HEK293 (cell line): ENCODE results near the gene TIAL1.

ENCODE experiments used
- IKZF3 ChIP-seq: fragments of 450-650 bp; IDR thresholded peaks from 2 replicates; pipeline ENCODE4 v1.5.0; 2018; ENCODE audit warnings: missing biosample characterization, mild to moderate bottlenecking, missing genetic modification characterization, moderate library complexity
- SALL2 ChIP-seq: fragments of 450-650 bp; formaldehyde crosslinking; IDR thresholded peaks from 2 replicates; pipeline ENCODE4 v1.5.0; 2017; ENCODE audit warnings: missing biosample characterization, mild to moderate bottlenecking, missing genetic modification characterization, borderline replicate concordance
- SCRT2 ChIP-seq: fragments of 450-650 bp; formaldehyde crosslinking; IDR thresholded peaks from 2 replicates; pipeline ENCODE4 v1.5.1; 2016; ENCODE audit warnings: missing biosample characterization, missing genetic modification characterization
- SP7 ChIP-seq: fragments of 450-650 bp; formaldehyde crosslinking; IDR thresholded peaks from 2 replicates; pipeline ENCODE4 v1.5.1; 2016; ENCODE audit warnings: missing biosample characterization, missing genetic modification characterization
- ZBTB1 ChIP-seq: fragments of 450-650 bp; formaldehyde crosslinking; IDR thresholded peaks from 2 replicates; pipeline ENCODE4 v1.5.1; 2016; ENCODE audit warnings: missing biosample characterization, missing genetic modification characterization
- ZEB2 ChIP-seq: fragments of 450-650 bp; formaldehyde crosslinking; IDR thresholded peaks from 2 replicates; pipeline ENCODE4 v1.5.1; 2016; ENCODE audit warnings: missing biosample characterization, missing genetic modification characterization
- ZFHX2 ChIP-seq: fragments of 450-650 bp; formaldehyde crosslinking; conservative IDR thresholded peaks from 2 replicates; pipeline ENCODE4 v1.5.1; 2016; ENCODE audit warnings: missing biosample characterization, missing genetic modification characterization
- ZFP3 ChIP-seq: fragments of 450-650 bp; formaldehyde crosslinking; IDR thresholded peaks from 2 replicates; pipeline ENCODE4 v1.5.1; 2016; ENCODE audit warnings: low read depth, missing biosample characterization, missing genetic modification characterization
- ZFP41 ChIP-seq: fragments of 450-650 bp; formaldehyde crosslinking; IDR thresholded peaks from 2 replicates; pipeline ENCODE4 v1.5.1; 2016; ENCODE audit warnings: missing biosample characterization, missing genetic modification characterization, borderline replicate concordance
- ZNF24 ChIP-seq: fragments of 450-650 bp; formaldehyde crosslinking; IDR thresholded peaks from 2 replicates; pipeline ENCODE4 v1.5.1; 2016; ENCODE audit warnings: missing biosample characterization, missing genetic modification characterization
- ZNF433 ChIP-seq: fragments of 450-650 bp; formaldehyde crosslinking; IDR thresholded peaks from 2 replicates; pipeline ENCODE4 v1.5.1; 2016; ENCODE audit warnings: missing biosample characterization, missing genetic modification characterization, low read depth
- ZNF571 ChIP-seq: fragments of 450-650 bp; formaldehyde crosslinking; IDR thresholded peaks from 2 replicates; pipeline ENCODE4 v1.5.0; 2017; ENCODE audit warnings: missing biosample characterization, missing genetic modification characterization
- ZNF585B ChIP-seq: fragments of 450-650 bp; formaldehyde crosslinking; IDR thresholded peaks from 2 replicates; pipeline ENCODE4 v1.5.1; 2016; ENCODE audit warnings: missing biosample characterization, missing genetic modification characterization
- ZNF600 ChIP-seq: fragments of 450-650 bp; formaldehyde crosslinking; IDR thresholded peaks from 2 replicates; pipeline ENCODE4 v1.5.1; 2016; ENCODE audit warnings: missing biosample characterization, missing genetic modification characterization
- ZNF664 ChIP-seq: fragments of 450-650 bp; formaldehyde crosslinking; IDR thresholded peaks from 2 replicates; pipeline ENCODE4 v1.5.1; 2016; ENCODE audit warnings: missing biosample characterization, missing genetic modification characterization
- ZNF777 ChIP-seq: fragments of 450-650 bp; formaldehyde crosslinking; IDR thresholded peaks from 2 replicates; pipeline ENCODE4 v1.5.1; 2017; ENCODE audit warnings: missing biosample characterization, missing genetic modification characterization, borderline replicate concordance
- ZNF830 ChIP-seq: fragments of 450-650 bp; IDR thresholded peaks from 2 replicates; pipeline ENCODE4 v1.5.0; 2018; ENCODE audit warnings: missing biosample characterization, missing genetic modification characterization, low read depth, mild to moderate bottlenecking, moderate library complexity
- ZNF843 ChIP-seq: fragments of 450-650 bp; formaldehyde crosslinking; IDR thresholded peaks from 2 replicates; pipeline ENCODE4 v1.5.1; 2016; ENCODE audit warnings: missing biosample characterization, missing genetic modification characterization
- ZSCAN30 ChIP-seq: fragments of 450-650 bp; IDR thresholded peaks from 2 replicates; pipeline ENCODE4 v1.5.1; 2018; ENCODE audit warnings: missing biosample characterization, mild to moderate bottlenecking, missing genetic modification characterization, moderate library complexity
- TF ChIP-seq, protein P1 (sequence below): fragments of 450-650 bp; formaldehyde crosslinking; IDR thresholded peaks from 2 replicates; pipeline ENCODE4 v1.5.1; 2016; ENCODE audit warnings: missing biosample characterization, missing genetic modification characterization
- TF ChIP-seq, protein P2 (sequence below): fragments of 450-650 bp; formaldehyde crosslinking; IDR thresholded peaks from 2 replicates; pipeline ENCODE4 v1.5.1; 2017; ENCODE audit warnings: missing biosample characterization, missing genetic modification characterization
- TF ChIP-seq, protein P3 (sequence below): fragments of 450-650 bp; formaldehyde crosslinking; IDR thresholded peaks from 2 replicates; pipeline ENCODE4 v1.5.1; 2016; ENCODE audit warnings: missing biosample characterization, missing genetic modification characterization, low read depth
- TF ChIP-seq, protein P4 (sequence below): fragments of 450-650 bp; formaldehyde crosslinking; IDR thresholded peaks from 2 replicates; pipeline ENCODE4 v1.5.1; 2016; ENCODE audit warnings: missing biosample characterization, missing genetic modification characterization
- TF ChIP-seq, protein P5 (sequence below): fragments of 450-650 bp; formaldehyde crosslinking; IDR thresholded peaks from 2 replicates; pipeline ENCODE4 v1.5.1; 2016; ENCODE audit warnings: missing biosample characterization, missing genetic modification characterization
- TF ChIP-seq, protein P6 (sequence below): fragments of 450-650 bp; formaldehyde crosslinking; IDR thresholded peaks from 2 replicates; pipeline ENCODE4 v1.5.1; 2016; ENCODE audit warnings: missing biosample characterization, missing genetic modification characterization
- TF ChIP-seq, protein P7 (sequence below): fragments of 450-650 bp; formaldehyde crosslinking; IDR thresholded peaks from 2 replicates; pipeline ENCODE4 v1.5.1; 2016; ENCODE audit warnings: missing biosample characterization, missing genetic modification characterization

The TIAL1 gene

DNA sequence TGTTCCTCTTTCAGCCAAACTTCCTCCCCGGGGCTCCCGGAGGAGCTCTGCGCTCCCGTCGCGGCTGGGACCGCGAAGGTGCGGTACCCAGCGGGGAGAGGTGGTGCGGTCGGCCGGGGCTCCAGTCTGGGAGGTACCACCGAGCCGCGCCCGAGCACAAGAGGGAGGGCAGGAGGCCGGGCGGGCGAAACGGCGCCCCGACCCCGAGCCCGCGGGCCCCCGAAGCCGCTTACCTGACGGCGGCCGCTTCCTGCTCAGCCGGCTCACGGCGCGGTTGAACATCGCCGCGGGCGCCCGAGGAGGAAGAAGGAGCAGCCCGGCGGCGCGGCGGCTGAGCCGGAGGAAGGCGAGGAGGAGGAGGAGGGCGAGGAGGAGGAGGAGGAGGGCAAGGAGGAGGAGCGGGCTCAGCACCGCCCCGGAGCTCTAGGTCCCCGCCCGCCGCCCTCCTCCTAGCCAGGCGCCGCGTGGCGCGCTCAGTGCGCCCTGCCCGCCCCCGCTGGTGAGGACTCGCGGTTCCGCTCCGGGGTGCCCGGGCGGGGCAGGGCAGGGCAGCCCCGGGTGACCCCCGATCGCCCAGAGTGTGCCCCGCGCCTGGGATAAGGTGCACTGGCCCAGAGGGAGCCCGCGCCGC, 54.3 kb downstream of the TIAL1 start, which contains the start of gene RGS10 (continued):
- TF ChIP-seq, protein P1, sequence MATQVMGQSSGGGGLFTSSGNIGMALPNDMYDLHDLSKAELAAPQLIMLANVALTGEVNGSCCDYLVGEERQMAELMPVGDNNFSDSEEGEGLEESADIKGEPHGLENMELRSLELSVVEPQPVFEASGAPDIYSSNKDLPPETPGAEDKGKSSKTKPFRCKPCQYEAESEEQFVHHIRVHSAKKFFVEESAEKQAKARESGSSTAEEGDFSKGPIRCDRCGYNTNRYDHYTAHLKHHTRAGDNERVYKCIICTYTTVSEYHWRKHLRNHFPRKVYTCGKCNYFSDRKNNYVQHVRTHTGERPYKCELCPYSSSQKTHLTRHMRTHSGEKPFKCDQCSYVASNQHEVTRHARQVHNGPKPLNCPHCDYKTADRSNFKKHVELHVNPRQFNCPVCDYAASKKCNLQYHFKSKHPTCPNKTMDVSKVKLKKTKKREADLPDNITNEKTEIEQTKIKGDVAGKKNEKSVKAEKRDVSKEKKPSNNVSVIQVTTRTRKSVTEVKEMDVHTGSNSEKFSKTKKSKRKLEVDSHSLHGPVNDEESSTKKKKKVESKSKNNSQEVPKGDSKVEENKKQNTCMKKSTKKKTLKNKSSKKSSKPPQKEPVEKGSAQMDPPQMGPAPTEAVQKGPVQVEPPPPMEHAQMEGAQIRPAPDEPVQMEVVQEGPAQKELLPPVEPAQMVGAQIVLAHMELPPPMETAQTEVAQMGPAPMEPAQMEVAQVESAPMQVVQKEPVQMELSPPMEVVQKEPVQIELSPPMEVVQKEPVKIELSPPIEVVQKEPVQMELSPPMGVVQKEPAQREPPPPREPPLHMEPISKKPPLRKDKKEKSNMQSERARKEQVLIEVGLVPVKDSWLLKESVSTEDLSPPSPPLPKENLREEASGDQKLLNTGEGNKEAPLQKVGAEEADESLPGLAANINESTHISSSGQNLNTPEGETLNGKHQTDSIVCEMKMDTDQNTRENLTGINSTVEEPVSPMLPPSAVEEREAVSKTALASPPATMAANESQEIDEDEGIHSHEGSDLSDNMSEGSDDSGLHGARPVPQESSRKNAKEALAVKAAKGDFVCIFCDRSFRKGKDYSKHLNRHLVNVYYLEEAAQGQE (tag by site-specific recombination): no peak
- TF ChIP-seq ZNF777 (tag by site-specific recombination) (no peak), ZNF571 (tag by site-specific recombination) (no peak), ZBTB1 (tag by site-specific recombination) (no peak), ZNF664 (no peak), ZFP41 (tag by site-specific recombination) (no peak), ZNF433 (tag by site-specific recombination) (no peak), SCRT2 (tag by site-specific recombination) (no peak), SP7 (no peak), ZSCAN30 (tag by site-specific recombination) (peak; percentile 73), ZFHX2 (peak; percentile 71), SALL2 (tag by site-specific recombination) (no peak), ZNF600 (tag by site-specific recombination) (peak; percentile 58), ZNF585B (tag by site-specific recombination) (no peak), IKZF3 (tag by site-specific recombination) (peak; percentile 49; the same call in 1 of the 2 replicates), ZNF24 (tag by site-specific recombination) (no peak), ZNF843 (0 out of 2 replicates have a peak, but pooled peaks have one; percentile 14), ZNF830 (tag by site-specific recombination) (no peak), ZFP3 (no peak), ZEB2 (tag by site-specific recombination) (peak; percentile 26; the same call in 1 of the 2 replicates)
- TF ChIP-seq, protein P2, sequence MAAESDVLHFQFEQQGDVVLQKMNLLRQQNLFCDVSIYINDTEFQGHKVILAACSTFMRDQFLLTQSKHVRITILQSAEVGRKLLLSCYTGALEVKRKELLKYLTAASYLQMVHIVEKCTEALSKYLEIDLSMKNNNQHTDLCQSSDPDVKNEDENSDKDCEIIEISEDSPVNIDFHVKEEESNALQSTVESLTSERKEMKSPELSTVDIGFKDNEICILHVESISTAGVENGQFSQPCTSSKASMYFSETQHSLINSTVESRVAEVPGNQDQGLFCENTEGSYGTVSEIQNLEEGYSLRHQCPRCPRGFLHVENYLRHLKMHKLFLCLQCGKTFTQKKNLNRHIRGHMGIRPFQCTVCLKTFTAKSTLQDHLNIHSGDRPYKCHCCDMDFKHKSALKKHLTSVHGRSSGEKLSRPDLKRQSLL (tag by site-specific recombination): peak; percentile 90
- TF ChIP-seq, protein P3, sequence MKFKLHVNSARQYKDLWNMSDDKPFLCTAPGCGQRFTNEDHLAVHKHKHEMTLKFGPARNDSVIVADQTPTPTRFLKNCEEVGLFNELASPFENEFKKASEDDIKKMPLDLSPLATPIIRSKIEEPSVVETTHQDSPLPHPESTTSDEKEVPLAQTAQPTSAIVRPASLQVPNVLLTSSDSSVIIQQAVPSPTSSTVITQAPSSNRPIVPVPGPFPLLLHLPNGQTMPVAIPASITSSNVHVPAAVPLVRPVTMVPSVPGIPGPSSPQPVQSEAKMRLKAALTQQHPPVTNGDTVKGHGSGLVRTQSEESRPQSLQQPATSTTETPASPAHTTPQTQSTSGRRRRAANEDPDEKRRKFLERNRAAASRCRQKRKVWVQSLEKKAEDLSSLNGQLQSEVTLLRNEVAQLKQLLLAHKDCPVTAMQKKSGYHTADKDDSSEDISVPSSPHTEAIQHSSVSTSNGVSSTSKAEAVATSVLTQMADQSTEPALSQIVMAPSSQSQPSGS: no peak
- TF ChIP-seq, protein P4, sequence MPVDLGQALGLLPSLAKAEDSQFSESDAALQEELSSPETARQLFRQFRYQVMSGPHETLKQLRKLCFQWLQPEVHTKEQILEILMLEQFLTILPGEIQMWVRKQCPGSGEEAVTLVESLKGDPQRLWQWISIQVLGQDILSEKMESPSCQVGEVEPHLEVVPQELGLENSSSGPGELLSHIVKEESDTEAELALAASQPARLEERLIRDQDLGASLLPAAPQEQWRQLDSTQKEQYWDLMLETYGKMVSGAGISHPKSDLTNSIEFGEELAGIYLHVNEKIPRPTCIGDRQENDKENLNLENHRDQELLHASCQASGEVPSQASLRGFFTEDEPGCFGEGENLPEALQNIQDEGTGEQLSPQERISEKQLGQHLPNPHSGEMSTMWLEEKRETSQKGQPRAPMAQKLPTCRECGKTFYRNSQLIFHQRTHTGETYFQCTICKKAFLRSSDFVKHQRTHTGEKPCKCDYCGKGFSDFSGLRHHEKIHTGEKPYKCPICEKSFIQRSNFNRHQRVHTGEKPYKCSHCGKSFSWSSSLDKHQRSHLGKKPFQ: no peak
- TF ChIP-seq, protein P5, sequence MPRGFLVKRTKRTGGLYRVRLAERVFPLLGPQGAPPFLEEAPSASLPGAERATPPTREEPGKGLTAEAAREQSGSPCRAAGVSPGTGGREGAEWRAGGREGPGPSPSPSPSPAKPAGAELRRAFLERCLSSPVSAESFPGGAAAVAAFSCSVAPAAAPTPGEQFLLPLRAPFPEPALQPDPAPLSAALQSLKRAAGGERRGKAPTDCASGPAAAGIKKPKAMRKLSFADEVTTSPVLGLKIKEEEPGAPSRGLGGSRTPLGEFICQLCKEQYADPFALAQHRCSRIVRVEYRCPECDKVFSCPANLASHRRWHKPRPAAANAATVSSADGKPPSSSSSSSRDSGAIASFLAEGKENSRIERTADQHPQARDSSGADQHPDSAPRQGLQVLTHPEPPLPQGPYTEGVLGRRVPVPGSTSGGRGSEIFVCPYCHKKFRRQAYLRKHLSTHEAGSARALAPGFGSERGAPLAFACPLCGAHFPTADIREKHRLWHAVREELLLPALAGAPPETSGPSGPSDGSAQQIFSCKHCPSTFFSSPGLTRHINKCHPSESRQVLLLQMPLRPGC: no peak
- TF ChIP-seq, protein P6, sequence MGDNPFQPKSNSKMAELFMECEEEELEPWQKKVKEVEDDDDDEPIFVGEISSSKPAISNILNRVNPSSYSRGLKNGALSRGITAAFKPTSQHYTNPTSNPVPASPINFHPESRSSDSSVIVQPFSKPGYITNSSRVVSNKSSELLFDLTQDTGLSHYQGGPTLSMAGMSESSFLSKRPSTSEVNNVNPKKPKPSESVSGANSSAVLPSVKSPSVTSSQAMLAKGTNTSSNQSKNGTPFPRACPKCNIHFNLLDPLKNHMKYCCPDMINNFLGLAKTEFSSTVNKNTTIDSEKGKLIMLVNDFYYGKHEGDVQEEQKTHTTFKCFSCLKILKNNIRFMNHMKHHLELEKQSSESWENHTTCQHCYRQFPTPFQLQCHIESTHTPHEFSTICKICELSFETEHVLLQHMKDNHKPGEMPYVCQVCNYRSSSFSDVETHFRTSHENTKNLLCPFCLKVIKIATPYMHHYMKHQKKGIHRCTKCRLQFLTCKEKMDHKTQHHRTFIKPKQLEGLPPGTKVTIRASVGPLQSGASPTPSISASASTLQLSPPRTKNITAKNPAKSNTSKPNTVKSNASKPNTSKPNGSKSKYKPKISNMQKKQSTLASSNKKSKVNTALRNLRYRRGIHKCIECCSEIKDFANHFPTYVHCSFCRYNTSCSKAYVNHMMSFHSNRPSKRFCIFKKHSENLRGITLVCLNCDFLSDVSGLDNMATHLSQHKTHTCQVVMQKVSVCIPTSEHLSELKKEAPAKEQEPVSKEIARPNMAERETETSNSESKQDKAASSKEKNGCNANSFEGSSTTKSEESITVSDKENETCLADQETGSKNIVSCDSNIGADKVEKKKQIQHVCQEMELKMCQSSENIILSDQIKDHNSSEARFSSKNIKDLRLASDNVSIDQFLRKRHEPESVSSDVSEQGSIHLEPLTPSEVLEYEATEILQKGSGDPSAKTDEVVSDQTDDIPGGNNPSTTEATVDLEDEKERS (tag by site-specific recombination): no peak
- TF ChIP-seq, protein P7, sequence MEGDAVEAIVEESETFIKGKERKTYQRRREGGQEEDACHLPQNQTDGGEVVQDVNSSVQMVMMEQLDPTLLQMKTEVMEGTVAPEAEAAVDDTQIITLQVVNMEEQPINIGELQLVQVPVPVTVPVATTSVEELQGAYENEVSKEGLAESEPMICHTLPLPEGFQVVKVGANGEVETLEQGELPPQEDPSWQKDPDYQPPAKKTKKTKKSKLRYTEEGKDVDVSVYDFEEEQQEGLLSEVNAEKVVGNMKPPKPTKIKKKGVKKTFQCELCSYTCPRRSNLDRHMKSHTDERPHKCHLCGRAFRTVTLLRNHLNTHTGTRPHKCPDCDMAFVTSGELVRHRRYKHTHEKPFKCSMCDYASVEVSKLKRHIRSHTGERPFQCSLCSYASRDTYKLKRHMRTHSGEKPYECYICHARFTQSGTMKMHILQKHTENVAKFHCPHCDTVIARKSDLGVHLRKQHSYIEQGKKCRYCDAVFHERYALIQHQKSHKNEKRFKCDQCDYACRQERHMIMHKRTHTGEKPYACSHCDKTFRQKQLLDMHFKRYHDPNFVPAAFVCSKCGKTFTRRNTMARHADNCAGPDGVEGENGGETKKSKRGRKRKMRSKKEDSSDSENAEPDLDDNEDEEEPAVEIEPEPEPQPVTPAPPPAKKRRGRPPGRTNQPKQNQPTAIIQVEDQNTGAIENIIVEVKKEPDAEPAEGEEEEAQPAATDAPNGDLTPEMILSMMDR (tag by site-specific recombination): no peak; the same call in 1 of the 2 replicates
